ENCODE data around the gene AQP10. TPM values are rescaled to one million over a fixed set of nuclear protein-coding genes. Genes with fewer than 3 reads are reported as not detected.
A peak's percentile ranks its signal among the peaks of the same experiment; 100 is the strongest.
"Not testable (repeated sequence)": the region's sequence is repeated elsewhere in the genome, so short reads cannot be mapped to it uniquely, and the experiment has no call there.

The AQP10 gene, protein sequence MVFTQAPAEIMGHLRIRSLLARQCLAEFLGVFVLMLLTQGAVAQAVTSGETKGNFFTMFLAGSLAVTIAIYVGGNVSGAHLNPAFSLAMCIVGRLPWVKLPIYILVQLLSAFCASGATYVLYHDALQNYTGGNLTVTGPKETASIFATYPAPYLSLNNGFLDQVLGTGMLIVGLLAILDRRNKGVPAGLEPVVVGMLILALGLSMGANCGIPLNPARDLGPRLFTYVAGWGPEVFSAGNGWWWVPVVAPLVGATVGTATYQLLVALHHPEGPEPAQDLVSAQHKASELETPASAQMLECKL
- not detected for total RNA-seq

DNA sequence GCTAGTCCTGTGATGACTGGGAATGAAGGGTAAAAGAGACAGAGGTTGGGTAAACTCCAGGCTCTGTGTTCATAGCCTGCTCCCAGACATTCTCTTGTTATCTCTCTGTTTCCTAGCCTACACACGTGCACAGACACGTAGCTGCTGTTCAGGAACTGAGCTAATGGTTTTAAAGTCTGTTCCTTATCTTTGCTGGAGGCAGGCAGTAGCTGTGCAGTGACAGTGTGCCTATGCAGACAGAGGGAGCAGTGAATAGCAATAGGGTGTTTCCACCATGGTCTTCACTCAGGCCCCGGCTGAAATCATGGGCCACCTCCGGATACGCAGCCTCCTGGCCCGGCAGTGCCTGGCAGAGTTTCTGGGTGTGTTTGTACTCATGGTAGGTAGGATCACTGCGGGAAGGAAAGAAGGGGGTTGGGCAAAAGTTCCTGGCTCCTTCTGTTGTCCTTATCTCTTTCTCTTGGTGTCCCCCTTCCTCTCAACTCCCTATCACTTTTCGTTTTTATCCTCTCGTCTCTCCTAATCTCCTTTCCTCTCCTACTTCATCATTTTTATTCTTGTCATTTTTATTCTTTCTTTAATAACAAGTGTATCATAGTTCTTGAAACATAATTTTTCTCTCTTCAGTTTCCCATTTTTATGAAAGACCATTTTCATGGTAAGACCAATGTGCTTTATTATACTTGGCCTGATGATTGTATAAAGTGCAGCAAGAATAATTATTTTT is at the start of gene AQP10:
AQP10 (plus strand) TSS at position 212 of the 727 bp plus-strand sequence; CDS start at position 275, 63 bp downstream.
- H3K4me3 Mint-ChIP-seq, result no peak within 1 kb of the TSS

DNA sequence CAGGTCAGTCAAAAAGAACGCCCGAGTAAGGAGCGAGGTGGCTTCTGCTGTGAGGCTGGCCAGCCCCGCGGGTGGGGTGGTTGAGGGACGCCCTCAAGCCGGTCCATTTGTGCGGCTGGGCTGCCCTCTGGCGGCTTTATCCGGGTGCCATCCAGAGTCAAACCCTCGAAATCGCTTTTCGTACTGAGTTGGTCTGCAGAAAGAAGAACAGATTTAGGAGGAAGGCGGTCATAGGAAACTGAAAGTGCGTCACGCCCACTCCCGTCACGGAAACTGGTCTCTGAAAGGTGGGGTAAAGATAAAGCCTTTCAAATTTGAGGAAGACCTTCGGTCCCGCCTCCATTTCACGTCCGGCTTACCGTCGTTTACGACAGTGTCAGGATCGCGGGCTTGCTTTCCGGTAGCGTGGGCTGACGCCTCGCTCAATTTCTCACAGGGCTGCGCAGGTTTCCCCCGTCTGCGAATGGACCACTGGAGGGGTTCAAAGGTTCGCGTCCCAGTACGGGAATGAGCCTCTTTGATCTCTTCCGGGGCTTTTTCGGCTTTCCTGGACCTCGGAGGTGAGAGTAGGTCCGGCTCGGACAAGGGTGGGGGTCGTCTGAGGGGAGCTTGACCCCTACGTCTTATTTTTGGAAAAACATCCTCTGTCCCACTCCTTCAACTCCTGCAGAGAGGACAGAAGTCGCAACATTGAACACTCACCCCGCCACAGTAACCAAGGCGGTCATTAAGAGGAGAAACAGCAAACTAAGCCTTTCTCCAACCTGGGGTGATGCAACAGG is 48.5 kb upstream of the AQP10 start, which contains the start of gene HAX1:
HAX1 (plus strand) TSS at position 413 of the 782 bp plus-strand sequence; CDS start at position 508, 95 bp downstream.
- peaks cover 23% of the 10 kb centered on the region for H3K36me3 Mint-ChIP-seq
- no peaks in the 10 kb centered on the region for H3K27me3 Mint-ChIP-seq
- H3K27ac Mint-ChIP-seq, result peak within 1 kb of the TSS; percentile 96
- peak; percentile 93 for ATAC-seq
- peak; percentile 99 for DNase-seq
- no peaks in the 10 kb centered on the region for H3K9me3 Mint-ChIP-seq (ENCODE audit: low read depth)
- peaks cover 37% of the 10 kb centered on the region for H3K4me1 Mint-ChIP-seq
- CTCF ChIA-PET, result interaction anchor here (0.6 to 2.5 kb wide), 24 partner anchors 11 to 325 kb away, joined by 3 to 24 read pairs (median 4); partner anchors contain the start of genes ATP8B2, JTB and TPM3
- peak within 1 kb of the TSS; percentile 92 for H3K4me3 Mint-ChIP-seq

More for the DNA sequence above, at the start of gene AQP10:
- Mint-ChIP-seq H3K27ac (no peak within 1 kb of the TSS), H3K36me3 (peaks cover 6% of the 10 kb centered on the region), H3K4me1 (peaks cover 7% of the 10 kb centered on the region), H3K27me3 (peaks cover 27% of the 10 kb centered on the region), H3K9me3 (ENCODE audit: low read depth) (peaks cover 13% of the 10 kb centered on the region)
- DNase-seq (no peak), ATAC-seq (no peak)
- CTCF ChIA-PET, result interaction anchor here (8.4 kb wide), 1 partner anchor 15 kb away, joined by 134 read pairs; no protein-coding TSS in a partner anchor

DNA sequence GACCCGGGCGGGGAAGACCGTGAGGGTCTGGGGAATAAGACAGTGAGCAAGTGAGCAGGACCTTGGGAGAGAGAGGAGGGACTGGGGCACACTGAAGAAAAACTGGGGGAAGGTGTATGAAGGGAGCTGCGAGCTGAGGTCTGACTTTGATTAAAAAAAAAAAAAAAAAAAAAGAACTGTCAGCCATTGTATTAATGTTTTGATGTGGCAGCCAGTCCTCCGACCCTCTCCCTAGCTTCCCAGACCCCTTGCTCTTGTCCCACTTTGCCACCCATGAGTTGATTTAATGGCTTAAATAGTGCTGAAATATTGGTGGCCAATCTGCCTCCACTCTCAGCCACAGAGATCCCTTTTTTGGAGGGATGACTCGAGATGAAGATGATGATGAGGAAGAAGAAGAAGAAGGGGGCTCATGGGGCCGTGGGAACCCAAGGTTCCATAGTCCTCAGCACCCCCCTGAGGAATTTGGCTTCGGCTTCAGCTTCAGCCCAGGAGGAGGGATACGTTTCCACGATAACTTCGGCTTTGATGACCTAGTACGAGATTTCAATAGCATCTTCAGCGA is 47.8 kb upstream of the AQP10 start:
- no peak for DNase-seq
- peak overlapping the region; percentile 92 for H3K4me3 Mint-ChIP-seq
- H3K27me3 Mint-ChIP-seq, result no peaks in the 10 kb centered on the region
- peaks cover 37% of the 10 kb centered on the region for H3K4me1 Mint-ChIP-seq
- ATAC-seq, result no peak
- H3K9me3 Mint-ChIP-seq (ENCODE audit: low read depth), result no peaks in the 10 kb centered on the region
- peak overlapping the region; percentile 96 for H3K27ac Mint-ChIP-seq
- H3K36me3 Mint-ChIP-seq, result peaks cover 23% of the 10 kb centered on the region
- CTCF ChIA-PET, result interaction anchor here (1.0 to 2.5 kb wide), 5 partner anchors 53 to 90 kb away, joined by 4 to 16 read pairs (median 5); partner anchors contain the start of gene ATP8B2

DNA sequence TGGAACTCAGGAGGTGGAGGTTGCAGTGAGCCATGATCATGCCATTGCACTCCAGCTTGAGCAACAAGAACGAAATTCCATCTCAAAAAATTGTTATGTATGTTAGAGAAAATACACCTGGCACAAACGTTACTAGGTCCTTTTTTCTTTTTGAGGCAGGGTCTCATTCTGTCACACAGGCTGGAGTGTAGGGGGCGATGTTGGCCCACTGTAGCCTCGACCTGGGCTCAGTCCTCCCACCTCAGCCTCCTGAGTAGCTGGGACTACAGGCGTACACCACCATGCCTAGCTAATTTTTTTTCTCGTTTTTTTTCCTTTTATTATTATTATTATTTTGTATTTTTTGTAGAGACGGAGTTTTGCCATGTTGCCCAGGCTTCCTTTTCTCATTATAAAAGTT is 44.1 kb upstream of the AQP10 start:
- no peak for ATAC-seq
- Mint-ChIP-seq H3K36me3 (peaks cover 14% of the 10 kb centered on the region), H3K27ac (no peak overlapping the region), H3K4me1 (peaks cover 25% of the 10 kb centered on the region), H3K27me3 (no peaks in the 10 kb centered on the region), H3K4me3 (no peak overlapping the region), H3K9me3 (ENCODE audit: low read depth) (no peaks in the 10 kb centered on the region)
- CTCF ChIA-PET, result interaction anchor here (0.7 to 4.1 kb wide), 8 partner anchors 18 to 202 kb away, joined by 3 to 24 read pairs (median 4); partner anchors contain the start of gene ATP8B2
- DNase-seq, result no peak

DNA sequence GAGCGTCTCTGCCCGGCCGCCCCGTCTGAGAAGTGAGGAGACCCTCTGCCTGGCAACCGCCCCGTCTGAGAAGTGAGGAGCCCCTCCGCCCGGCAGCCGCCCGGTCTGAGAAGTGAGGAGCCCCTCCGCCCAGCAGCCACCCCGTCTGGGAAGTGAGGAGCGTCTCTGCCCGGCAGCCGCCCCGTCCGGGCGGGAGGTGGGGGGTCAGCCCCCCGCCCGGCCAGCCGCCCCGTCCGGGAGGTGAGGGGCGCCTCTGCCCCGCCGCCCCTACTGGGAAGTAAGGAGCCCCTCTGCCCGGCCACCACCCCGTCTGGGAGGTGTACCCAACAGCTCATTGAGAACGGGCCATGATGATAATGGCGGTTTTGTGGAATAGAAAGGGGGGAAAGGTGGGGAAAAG is 33.3 kb upstream of the AQP10 start:
- H3K27ac Mint-ChIP-seq; H3K4me1 Mint-ChIP-seq; CTCF ChIA-PET; H3K4me3 Mint-ChIP-seq; H3K36me3 Mint-ChIP-seq; ATAC-seq; DNase-seq; H3K27me3 Mint-ChIP-seq; H3K9me3 Mint-ChIP-seq (ENCODE audit: low read depth): not testable (repeated sequence)

DNA sequence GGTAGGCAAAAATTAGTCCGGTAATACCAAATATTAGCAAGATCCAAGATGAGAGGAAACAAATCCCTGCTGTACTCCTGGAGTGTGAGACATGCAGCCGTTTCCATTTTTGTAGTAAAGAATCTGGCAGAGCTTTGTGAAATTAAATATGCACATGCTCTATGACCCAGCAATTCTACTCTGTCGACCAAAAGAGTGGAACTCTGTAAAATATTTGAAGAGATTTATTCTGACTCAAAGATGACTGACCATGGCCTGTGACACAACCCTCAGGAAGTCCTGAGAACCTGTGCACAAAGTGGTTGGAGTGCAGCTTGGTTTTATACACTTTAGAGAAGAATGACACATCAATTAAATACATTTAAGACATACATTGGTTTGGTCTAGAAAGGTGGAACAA is 32.2 kb upstream of the AQP10 start:
- H3K4me1 Mint-ChIP-seq, result no peaks in the 10 kb centered on the region
- CTCF ChIA-PET, result no interaction called here
- H3K9me3 Mint-ChIP-seq (ENCODE audit: low read depth), result peaks cover 5% of the 10 kb centered on the region
- H3K27me3 Mint-ChIP-seq, result peaks cover 5% of the 10 kb centered on the region
- H3K27ac Mint-ChIP-seq, result no peak overlapping the region
- DNase-seq (no peak), ATAC-seq (no peak)
- no peak overlapping the region for H3K4me3 Mint-ChIP-seq
- peaks cover 4% of the 10 kb centered on the region for H3K36me3 Mint-ChIP-seq

DNA sequence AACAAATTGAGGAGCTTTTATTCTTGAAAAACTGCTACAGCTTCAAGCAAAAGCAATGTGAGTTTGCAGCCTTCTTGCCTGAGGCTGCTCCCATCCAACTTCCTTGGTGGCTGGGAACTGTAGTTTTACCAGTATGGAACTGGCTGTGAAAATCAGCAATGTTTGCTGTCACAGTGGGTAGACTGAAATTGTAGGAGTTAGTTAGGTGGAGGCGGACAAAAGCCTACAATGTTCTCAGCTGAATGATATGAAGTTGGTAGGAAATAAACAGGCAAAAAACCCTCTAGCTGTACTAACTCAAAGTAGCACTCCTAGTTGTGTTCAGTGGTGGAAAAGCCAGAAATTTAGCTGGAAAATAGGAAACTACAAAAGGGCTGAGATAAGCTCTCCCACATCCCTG is 30.0 kb upstream of the AQP10 start:
- H3K9me3 Mint-ChIP-seq (ENCODE audit: low read depth), result peaks cover 9% of the 10 kb centered on the region
- CTCF ChIA-PET, result interaction anchor here (1.2 kb wide), 1 partner anchor 45 kb away, joined by 3 read pairs; no protein-coding TSS in a partner anchor
- no peak for ATAC-seq
- no peak for DNase-seq
- H3K4me3 Mint-ChIP-seq, result no peak overlapping the region
- H3K36me3 Mint-ChIP-seq, result peaks cover 8% of the 10 kb centered on the region
- peaks cover 5% of the 10 kb centered on the region for H3K27me3 Mint-ChIP-seq
- no peaks in the 10 kb centered on the region for H3K4me1 Mint-ChIP-seq
- H3K27ac Mint-ChIP-seq, result no peak overlapping the region

DNA sequence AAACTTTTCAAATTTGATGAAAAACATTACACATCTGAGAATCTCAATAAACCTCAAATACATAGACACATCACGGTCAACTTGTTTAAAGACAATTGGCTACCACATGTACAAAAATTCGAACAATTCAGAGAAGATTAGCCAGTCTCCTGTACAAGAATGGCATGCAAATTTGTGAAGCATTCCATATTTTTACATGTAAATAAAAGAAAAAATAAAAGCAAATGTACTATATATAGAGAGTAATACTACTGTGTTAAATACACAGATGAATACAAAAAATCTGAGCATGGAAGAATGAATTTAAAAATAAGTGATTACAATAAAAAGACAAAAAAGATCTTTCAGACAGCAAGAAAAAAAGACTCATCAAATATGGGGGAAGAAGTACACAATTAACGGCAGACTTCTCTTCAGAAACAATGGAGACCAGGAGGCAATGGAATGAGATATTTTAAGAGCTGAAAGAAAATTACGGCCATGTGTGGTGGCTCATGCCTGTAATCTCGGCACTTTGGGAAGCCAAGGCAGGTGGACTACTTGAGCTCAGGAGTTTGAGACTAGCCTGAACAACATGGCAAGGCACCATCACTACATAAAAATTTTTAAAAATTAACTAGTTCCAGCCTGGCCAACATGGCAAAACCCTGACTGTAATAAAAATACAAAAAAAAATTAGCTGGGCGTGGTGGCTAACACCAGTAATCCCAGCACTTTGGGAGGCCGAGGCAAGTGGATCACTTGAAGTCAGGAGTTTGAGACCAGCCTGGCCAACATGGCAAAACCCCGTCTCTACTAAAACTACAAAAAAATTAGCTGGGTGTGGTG is 25.3 kb upstream of the AQP10 start:
- H3K27ac Mint-ChIP-seq, result no peak overlapping the region

DNA sequence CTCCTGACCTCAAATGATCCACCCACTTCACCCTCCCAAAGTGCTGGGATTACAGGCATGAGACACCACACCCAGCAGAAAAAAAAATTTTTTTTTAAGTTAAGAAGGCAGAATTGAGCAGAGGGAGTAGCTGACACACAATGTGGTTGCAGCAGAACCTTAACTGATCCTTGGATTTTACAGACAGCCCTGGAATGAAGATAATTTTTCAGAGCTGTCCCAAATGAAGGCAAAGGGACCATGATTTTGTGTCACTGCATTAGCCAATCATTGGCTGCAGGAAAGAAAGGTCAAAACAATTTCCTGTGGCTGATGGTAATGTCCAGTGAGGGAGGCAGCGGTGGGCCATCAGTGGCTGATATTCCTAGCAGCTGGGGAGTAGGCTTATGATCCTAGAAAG is 19.3 kb upstream of the AQP10 start:
- no peaks in the 10 kb centered on the region for H3K27me3 Mint-ChIP-seq
- no peaks in the 10 kb centered on the region for H3K36me3 Mint-ChIP-seq
- no peak for DNase-seq
- H3K4me3 Mint-ChIP-seq, result no peak overlapping the region
- peaks cover 4% of the 10 kb centered on the region for H3K4me1 Mint-ChIP-seq
- ATAC-seq, result no peak
- CTCF ChIA-PET, result interaction anchor here (0.7 kb wide), 1 partner anchor 10 kb away, joined by 4 read pairs; no protein-coding TSS in a partner anchor
- no peak overlapping the region for H3K27ac Mint-ChIP-seq
- no peaks in the 10 kb centered on the region for H3K9me3 Mint-ChIP-seq (ENCODE audit: low read depth)

More for the DNA sequence above, 25.3 kb upstream of the AQP10 start:
- Mint-ChIP-seq H3K27me3 (no peaks in the 10 kb centered on the region), H3K9me3 (ENCODE audit: low read depth) (peaks cover 9% of the 10 kb centered on the region), H3K36me3 (peaks cover 8% of the 10 kb centered on the region), H3K4me3 (no peak overlapping the region), H3K4me1 (no peaks in the 10 kb centered on the region)
- DNase-seq (no peak), ATAC-seq (no peak)
- CTCF ChIA-PET, result no interaction called here

DNA sequence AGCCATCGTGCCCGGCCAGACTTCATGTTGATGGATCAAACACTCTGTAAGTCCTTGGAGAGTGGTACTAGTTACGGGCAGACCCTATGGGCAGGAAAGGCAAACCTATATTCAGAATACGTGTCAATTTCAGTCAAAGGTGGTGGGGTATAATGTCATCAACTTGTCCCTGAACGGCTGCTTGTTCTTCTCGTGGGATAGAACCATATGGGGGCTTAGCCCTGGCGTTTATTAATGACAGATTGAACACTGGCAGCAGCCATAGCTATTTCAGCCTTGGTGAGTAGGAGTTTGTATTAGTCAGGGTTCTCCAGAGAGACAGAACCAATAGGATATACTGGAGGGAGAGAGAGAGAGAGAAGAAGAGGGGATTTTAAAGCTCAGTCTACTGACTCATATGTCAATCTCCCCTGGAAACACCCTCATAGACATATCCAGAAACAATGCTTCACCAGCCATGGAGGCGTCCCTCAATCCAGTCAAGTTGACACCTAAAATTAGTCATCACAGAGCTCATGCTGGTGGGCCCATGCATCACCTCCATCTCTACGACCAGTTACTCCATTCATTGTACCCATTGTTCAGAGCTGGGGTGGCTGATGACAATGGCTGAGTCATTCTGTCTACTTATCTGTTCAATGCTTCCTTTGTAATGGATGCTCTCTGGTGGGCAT is 16.1 kb upstream of the AQP10 start:
- ATAC-seq (no peak), DNase-seq (peak; percentile 56)
- H3K4me1 Mint-ChIP-seq, result peaks cover 18% of the 10 kb centered on the region
- CTCF ChIA-PET, result interaction anchor here (1.1 to 1.3 kb wide), 2 partner anchors 30 to 40 kb away, joined by 4 to 5 read pairs; no protein-coding TSS in a partner anchor
- H3K4me3 Mint-ChIP-seq, result no peak overlapping the region
- H3K36me3 Mint-ChIP-seq, result no peaks in the 10 kb centered on the region
- H3K27me3 Mint-ChIP-seq, result no peaks in the 10 kb centered on the region
- H3K27ac Mint-ChIP-seq, result no peak overlapping the region
- no peaks in the 10 kb centered on the region for H3K9me3 Mint-ChIP-seq (ENCODE audit: low read depth)

DNA sequence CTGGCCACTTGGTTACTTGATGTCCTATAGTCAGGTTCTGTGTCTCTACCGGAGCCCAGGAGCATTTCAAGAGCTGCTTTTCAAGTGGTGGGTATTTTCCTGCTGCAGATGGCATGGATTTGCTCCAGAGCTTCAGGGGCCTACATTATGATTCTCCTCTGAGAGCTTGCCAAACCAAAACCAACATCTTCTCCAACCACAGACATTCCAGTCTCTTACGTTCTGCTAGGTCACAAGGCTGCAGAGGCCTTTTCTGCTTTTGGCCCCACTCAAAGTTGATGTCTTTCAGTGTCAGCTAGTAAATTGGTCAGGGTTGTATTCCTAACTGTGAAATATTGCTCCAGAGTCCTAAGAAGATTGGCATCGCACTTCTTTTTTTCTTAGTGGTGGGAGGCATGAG is 14.7 kb upstream of the AQP10 start:
- Mint-ChIP-seq H3K27me3 (no peaks in the 10 kb centered on the region), H3K27ac (no peak overlapping the region), H3K4me1 (peaks cover 18% of the 10 kb centered on the region), H3K4me3 (no peak overlapping the region), H3K9me3 (ENCODE audit: low read depth) (no peaks in the 10 kb centered on the region), H3K36me3 (peaks cover 2% of the 10 kb centered on the region)
- ATAC-seq (no peak), DNase-seq (no peak)
- CTCF ChIA-PET, result interaction anchor here (0.8 to 1.0 kb wide), 2 partner anchors 20 to 34 kb away, joined by 3 to 5 read pairs; no protein-coding TSS in a partner anchor
